ENCODE measurements around the gene C5orf47.

The C5orf47 gene

GRCh38 chr5:173988554-173989431 lies at the start of gene C5orf47:
Gene C5orf47 (plus strand): TSS chr5:173989170. CDS start chr5:173989264, 94 bp downstream.
- ATAC-seq (no peak), DNase-seq (no peak)

DNA sequence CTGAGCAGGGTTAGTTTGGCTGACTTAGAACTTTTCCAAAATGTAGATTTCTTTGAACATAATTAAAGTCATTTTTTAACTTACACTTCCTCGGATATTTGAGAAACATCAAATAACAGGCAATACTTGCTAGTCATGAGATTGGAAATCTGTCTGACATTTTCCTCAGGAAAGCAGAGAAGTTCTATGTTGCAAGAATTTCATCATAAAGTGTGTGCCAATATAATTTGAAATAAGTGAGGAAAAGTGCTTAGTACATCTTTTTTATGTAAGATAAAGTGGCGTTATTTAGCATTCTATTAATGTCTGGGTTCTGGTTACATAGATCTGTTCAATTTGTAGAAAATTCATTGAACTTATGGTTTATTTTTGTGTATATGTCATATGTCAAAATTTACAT lies 48.7 kb upstream of the C5orf47 start:
- ATAC-seq (no peak), DNase-seq (no peak)

DNA sequence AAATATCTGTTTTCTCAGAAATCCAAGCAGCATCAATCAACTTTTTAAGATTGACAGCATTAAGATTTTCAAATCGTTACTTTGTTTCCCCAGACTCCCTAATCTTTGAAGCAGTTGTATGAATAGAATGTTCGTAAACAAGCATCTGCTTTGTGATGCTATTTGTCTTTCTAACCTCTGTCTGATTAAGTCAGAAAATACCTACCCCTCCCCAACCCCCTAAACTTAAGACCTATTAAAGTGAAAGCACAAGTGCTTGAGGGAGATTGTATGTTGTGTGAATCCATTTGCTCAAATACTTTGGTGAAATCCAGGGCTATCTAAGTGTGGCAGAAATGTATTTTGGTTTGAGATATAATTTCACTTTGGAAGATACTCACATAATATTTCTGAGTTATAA lies 47.9 kb upstream of the C5orf47 start:
- ATAC-seq = no peak
- DNase-seq = no peak

DNA sequence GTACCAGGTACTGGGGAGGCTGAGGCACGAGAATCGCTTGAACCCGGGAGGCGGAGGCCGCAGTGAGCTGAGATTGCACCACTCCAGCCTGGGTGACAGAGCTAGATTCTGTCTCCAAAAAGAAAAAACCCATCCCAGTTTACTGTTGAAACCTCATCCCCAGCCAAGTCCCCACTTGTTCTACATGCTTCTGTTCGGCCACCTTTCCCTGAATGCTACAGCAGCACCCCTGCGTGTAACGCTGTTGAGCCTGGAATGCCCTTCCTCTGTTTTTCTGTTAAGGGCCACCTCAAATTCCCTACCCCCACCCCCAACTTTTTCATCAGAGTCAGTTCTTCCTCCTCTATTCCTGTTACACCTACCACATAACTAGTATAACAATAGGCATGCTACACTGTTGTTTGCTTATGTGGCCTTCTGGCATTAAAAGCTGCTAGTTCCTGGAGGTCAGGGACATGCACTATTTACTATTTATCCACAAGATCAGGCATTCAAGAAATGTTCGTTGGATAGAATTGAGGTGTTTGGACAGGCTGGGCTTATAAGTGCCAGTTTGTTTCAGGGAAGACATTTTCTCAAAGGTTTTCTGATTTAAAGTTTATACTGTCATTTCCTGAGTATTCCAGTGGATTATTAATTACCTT lies 47.1 kb upstream of the C5orf47 start:
- DNase-seq (no peak), ATAC-seq (no peak)

- ATAC-seq (no peak), DNase-seq (no peak)
Observed at GRCh38 chr5:173944511-173944910, 44.5 kb upstream of the C5orf47 start.

DNA sequence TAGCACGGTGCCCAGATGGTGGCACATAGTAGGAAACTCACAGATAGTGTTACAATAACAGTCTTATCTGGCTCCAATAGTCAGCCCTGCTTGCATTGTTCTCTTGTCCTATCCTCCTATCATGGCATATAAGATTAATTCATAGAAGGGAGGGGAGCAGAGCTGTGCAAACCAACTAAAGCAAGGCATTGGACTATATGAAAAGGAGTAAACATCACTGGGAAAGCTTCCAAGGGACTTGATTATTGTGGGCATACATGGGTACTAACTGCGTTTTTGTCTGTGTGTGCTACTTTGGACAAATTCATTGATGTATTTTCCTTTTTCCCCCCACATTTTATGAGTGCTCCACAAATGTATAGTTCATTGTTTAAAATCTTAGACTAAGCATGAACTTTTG lies 43.8 kb upstream of the C5orf47 start:
- DNase-seq (no peak), ATAC-seq (no peak)

DNA sequence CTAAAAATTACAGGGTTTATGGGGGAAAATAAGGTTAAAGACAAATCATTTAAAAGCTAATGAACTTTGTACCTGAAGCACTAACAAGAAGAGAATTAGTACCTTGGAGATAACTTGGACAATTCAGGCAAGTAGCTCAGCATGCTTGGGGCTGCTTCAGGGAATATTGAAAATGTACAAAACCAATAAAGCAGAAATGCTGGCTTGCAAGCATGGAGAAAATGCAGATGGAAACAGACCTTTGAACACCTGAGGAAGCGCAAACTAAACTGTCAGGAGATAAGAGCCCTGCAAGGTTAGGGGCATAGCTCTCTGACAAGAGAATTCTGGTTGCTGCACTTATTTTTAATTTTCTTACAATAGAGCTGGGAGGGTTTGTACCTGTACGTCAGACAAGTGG lies 42.6 kb upstream of the C5orf47 start:
- DNase-seq (no peak), ATAC-seq (no peak)

- DNase-seq = no peak
Observed at GRCh38 chr5:173950829-173951228, 38.1 kb upstream of the C5orf47 start.

DNA sequence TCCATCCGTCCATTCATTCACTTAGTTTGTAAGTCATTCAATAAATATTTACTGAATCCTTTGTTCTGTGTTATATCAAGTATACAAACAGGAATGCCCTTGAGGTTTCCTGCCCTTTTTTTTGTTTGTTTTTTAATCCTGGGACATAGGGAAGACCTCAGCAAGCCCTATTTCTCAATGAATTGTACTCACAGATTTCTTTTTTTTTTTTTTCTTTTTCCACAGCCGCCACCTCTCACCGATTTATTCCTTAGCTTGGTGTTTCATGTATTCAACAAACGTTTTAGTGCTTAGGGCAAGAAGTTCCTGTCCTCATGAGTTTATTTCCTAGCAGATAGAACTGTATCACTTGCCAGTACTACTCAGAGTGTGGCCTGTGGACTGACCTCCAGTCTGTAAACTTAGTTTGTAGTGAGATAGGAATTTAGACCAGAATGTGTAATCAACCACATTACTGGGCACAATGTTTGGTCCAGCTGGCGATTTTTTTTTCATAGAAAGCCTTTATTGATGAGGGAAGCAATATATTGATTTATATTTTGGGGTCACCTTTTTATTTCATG lies 35.4 kb upstream of the C5orf47 start:
- no peak for DNase-seq
- no peak for ATAC-seq

More at GRCh38 chr5:173950829-173951228, 38.1 kb upstream of the C5orf47 start:
- ATAC-seq = no peak

DNA sequence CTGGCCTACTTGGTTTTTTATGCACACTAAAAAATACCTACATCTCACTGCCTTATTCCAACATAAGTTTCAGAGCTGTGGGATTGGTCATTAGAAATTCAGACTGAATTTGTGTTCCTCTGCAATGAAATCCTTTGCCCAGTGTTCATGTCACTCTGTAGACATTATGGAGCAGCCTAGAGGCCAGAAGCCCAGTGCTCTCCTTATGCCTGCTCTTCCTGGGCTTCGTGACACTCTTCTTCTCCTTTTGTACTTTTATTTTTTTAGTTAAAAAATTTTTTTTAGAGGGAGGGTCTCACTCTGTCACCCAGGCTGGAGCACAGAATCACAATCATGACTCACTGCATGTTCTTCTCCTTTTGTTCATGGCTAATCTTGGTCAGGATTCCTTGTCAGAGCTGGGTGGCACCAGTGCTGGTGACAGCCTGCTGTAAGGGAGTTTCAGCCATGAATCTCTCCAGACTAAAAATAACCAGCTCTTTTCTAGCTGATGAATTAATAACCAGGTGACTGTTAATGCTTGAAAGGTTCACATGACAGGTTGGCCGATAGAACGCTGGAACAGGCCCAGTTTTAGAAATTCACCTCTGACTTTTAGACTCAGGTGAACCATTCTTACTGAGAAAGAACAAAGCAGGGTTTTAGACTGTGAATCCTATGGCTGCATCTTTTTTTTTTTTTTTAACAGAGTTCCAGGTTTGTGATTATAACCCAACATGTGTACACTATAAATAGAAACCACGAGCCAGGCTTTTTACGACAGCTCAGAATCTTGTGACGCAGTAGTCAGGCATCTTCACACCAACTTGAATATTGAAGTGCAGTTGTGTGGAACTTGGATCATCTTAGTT lies 34.1 kb upstream of the C5orf47 start:
- ATAC-seq = no peak
- DNase-seq = no peak

GRCh38 chr5:173960986-173961385 lies 28.0 kb upstream of the C5orf47 start:
- DNase-seq (no peak), ATAC-seq (no peak)

GRCh38 chr5:173961418-173961817 lies 27.6 kb upstream of the C5orf47 start:
- DNase-seq (no peak), ATAC-seq (no peak)

DNA sequence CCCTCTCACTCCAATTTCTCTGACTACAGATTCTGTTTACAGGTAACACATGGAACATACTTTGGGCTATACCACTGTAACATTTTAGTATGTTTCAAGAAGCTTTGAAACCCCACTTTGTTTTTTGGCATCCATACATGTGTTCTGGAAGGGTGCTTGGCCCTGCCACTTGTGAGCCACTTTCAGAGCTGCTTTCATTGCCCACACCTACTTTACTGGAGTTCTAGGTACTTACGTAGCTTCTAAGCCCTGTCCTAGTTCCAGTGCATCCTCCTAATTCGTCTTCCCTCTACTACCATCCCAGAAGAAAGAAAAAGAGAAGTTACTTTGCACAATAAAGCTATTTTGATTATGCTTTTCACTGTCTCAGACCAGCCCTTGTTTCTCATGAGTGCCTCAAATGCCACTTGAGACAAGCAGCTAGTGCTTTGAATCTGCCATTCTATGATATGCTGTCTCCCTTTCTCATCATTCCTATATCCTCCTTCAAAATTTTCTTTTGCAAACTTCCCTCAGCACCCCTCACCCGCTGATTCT lies 26.5 kb upstream of the C5orf47 start:
- ATAC-seq (no peak), DNase-seq (no peak)

DNA sequence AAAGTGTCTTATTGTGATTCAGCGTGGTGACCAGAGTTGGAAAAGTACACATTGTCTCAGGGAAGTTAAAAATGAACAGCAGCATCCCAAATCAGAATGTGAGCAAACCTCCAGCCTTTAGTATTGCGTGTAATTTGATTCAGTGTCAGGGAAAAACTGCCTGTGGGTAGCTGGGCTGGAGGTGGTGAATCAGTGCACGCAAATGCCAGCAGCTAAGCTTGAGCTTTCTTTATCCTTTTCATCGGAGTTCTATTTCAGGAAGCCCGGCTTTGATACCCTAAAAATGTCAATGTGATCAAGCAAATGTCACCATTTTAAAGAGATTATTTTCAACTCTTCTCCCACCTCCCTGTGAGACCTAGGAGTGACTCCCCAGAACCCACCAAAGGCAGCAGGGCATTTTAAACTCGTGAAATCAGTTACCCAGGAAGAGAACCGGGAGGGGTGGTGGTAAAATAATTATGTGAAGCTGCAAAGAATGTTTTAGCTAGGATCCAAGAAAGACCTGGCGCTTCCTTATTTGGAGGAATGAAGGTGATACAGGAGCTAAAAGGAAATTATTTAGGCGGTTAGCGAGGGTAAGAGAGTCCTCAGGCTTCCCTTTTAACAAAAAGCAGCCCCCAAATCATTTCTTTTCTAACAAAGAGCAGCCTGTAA lies 25.7 kb upstream of the C5orf47 start:
- ATAC-seq (no peak), DNase-seq (no peak)

DNA sequence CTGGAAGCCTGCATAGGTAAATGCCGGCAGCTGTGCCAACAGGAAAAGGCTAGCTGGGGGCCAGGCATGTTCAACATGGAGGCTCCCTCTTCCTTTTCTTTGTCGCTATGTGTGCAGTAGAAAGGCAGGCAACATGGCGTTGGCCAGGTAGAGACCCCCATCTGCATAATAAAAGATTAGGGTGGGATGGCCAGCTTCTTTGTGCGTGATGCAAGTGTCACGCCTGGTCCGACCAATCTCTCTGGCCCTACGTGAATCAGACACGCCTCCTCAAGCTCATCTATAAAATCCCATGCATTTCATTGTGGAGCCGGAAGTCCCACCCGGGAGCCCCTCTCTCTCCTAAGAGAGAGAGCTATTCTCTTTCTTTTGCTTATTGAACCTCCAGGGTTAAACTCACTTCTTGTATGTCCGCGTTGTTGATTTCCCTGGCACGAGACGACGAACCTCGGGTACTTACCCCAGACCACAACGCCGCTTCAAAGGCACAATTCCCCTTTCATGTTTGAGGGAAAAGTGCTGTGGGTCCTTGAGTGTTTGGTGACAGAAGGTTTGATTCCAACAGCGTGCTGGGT lies 25.0 kb upstream of the C5orf47 start:
- ATAC-seq = no peak
- DNase-seq = no peak

- ATAC-seq (no peak), DNase-seq (no peak)
Observed at GRCh38 chr5:173964506-173964905, 24.5 kb upstream of the C5orf47 start.

GRCh38 chr5:173967241-173967640 lies 21.7 kb upstream of the C5orf47 start:
- ATAC-seq = no peak
- no peak for DNase-seq

GRCh38 chr5:173968154-173968797 lies 20.7 kb upstream of the C5orf47 start:
- no peak for DNase-seq

DNA sequence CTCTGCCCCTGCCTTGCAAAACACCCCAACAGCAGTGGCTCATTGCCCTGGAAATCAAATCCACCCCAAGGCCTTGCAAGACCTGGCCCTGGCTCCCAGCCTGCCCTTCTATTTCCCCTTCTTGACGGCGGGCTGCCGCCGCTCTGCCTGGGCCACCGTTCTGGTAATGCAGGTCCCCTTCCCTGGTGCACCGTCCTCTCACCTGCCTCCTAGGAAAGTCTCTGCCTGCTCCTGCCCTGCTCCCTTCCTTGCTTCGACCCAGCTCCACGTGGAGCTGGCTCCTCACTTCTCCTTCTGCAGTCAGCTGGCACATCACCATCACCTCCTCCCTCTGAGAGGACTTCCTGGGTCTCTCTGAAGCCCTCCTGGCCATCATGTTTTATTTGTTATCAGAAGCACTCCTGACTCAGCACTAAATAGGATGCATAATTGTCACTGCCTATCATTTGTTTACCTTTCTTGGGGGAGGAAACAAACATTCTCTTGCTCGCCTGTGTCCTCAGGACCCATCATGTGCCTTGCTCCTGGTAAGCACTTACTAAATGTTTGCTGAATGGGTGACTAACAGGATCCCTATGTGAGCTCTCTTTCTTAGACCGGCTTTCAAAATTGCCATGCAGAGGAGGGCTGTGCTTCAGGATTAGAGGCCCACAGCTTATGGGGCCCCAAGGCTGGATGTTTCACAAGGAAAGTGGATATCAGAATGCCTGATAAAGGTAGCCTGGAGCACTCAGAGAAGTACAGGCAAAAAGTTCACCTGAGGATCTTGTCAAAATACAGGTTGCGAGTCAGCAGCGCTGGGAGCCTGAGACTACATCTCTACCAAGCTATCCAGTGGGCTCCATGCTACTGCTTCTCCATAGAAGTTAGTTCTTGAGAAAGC lies 19.6 kb upstream of the C5orf47 start:
- ATAC-seq = no peak
- DNase-seq = no peak

More at GRCh38 chr5:173968154-173968797, 20.7 kb upstream of the C5orf47 start:
- ATAC-seq = no peak

Data from stimulated activated naive CD8-positive, alpha-beta T cell treated with anti-CD3 and anti-CD28 coated beads, Interleukin-15, Interleukin-2, amounts not matched to agents 100 U/mL and 50 U/mL, for 24 hours (primary cell).